RKO (cell line): ENCODE results near the gene TFPI.
A peak's percentile ranks its signal among the peaks of the same experiment; 100 is the strongest.
"Not testable (repeated sequence)": the region's sequence is repeated elsewhere in the genome, so short reads cannot be mapped to it uniquely, and the experiment has no call there.

Experiments
- DNase-seq: peaks from one replicate; pipeline ENCODE4 v3.0.0-alpha.2; 2016; ENCODE audit warnings: low spot score

TFPI gene

GRCh38 chr2:187528042-187528441 lies 26.2 kb downstream of the TFPI start:
- no peak for DNase-seq

- DNase-seq, result no peak
Measured at GRCh38 chr2:187527262-187527661, 27.0 kb downstream of the TFPI start.

GRCh38 chr2:187526792-187527191 lies 27.4 kb downstream of the TFPI start:
- DNase-seq, result no peak

GRCh38 chr2:187525163-187525900 lies 28.9 kb downstream of the TFPI start:
- no peak for DNase-seq

DNA sequence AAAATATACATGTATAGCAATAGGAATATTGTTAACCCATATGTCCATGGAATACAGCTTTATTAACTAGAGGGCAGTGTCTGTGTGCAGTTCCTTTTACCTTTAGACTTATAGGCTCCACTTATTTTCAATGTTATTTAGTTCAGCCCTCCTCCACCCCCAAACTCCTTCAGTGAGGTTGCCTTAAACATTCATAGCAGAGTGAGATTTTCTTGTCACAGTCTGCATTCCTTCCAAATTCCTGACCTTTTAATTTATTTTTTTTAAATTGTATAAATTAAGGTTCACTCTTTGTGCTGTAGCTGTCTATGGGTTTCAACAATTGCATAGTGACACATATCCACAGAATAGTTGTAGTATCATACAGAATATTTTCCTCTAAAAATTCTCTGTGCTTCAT lies 30.9 kb downstream of the TFPI start:
- no peak for DNase-seq

- DNase-seq, result no peak
Measured at GRCh38 chr2:187520121-187520624, 34.1 kb downstream of the TFPI start.

- DNase-seq, result no peak
Measured at GRCh38 chr2:187519419-187520120, 34.7 kb downstream of the TFPI start.

DNA sequence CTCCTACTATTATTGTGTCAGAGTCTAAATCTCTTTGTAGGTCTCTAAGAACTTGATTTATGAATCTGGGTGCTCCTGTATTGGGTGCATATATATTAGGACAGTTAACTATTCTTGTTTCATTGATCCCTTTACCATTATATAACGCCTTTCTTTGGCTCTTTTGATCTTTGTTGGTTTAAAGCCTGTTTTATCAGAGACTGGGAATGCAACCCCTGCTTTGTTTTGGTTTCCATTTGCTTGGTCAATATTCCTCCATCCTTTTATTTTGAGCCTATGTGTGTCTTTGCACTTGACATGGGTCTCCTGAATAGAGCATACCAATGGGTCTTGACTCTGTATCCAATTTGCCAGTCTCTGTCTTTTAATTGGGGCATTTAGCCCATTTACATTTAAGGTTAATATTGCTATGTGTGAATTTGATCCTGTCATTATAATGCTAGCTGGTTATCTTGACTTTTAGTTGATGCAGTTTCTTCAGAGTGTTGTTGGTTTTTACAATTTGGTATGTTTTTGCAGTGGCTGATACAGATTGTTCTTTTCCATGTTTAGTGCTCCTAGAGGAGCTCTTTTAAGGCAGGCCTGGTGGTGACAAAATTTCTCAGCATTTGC lies 36.4 kb downstream of the TFPI start:
- DNase-seq, result not testable (repeated sequence)

GRCh38 chr2:187516630-187517510 lies 37.4 kb downstream of the TFPI start:
- not testable (repeated sequence) for DNase-seq

DNA sequence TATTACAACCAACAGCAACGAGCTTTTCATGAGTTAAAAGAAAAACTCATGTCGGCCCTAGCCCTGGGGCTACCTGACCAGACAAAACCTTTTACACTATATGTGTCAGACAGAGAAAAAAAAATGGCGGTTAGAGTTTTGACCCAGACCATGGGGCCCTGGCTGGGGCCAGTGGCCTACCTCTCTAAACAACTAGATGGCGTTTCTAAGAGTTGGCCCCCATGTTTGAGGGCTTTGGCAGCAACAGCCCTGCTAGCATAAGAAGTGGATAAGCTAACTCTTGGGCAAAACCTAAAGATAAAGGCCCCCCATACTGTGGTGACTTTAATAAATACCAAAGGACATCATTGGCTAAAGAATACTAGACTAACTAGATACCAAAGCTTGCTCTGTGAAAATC lies 39.3 kb downstream of the TFPI start:
- no peak for DNase-seq

- DNase-seq, result not testable (repeated sequence)
Measured at GRCh38 chr2:187514235-187514829, 39.9 kb downstream of the TFPI start.

DNA sequence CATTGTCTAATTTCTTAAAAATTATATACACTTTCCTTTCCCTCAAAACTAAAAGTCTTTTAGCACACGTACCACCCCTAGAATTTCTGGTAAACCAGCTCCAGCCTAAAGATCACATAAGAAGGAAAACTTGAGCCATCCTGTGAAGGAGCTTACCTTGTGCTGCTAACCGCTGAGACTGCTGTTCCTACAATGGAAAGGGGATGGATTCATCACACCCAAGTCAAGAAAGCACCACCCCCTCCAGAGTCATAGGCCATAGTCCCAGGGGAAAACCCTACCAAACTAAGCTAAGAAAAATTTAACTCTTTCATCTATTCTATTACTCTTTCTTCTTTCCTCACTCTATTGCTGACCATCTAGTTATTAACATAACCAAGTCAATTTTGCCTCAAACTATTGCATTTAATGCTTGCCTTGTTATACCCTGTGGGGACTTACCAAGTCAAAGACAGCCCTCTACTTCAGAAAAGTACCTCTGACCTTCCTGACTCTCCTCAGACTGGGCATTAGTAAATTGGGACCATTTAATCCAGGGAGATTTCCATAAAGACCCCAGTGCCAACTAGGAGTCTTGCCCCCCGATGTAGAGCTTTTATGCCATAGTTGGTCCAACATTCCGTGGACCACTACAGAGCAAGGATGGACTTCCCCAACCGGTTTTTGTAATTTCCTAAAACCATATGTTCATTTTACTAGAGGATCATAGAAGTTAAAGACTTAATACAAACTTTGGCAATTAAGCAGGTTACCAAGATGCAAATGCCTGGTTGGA lies 40.6 kb downstream of the TFPI start:
- DNase-seq, result peak; percentile 8

- no peak for DNase-seq
Measured at GRCh38 chr2:187511356-187512315, 42.6 kb downstream of the TFPI start.

DNA sequence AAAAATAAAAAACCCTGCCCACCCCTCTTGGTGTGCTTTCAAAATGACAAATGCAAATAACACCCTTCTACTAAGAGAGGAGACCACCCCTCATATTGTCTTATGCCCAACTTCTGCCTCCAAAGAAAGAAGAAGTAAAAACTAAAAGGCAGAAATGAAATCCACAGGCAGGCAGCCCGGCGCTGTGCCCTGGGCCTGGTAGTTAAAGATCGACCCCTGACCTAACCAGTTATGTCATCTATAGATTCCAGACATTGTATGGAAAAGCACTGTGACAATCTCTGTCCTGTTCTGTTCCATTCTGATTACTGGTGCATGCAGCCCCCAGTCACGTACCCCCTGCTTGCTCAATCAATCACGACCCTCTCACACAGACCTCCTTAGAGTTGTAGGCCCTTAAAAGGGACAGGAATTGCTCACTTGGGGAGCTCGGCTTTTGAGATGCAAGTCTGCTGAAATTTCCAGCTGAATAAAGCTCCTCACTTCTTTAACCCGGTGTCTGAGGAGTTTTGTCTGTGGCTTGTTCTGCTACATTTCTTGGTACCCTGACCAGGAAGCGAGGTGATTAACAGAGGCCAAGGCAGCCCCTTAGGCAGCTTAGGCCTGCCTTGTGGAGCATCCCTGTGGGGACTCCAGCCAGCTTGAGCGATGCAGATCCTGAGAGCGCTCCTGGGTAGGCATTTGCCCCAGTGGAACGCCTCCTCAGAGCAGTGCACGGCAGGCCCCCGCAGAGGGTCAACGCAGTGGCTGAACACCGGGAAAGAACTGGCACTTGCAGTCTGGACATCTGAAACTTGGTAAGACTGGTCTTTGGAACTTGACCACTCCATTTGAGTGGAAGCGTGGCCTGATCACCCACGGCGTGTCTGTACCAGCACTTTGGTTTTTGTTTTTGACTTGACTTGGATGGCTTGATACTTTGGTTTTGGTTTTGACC lies 43.5 kb downstream of the TFPI start:
- not testable (repeated sequence) for DNase-seq

GRCh38 chr2:187509667-187510417 lies 44.4 kb downstream of the TFPI start:
- no peak for DNase-seq

DNA sequence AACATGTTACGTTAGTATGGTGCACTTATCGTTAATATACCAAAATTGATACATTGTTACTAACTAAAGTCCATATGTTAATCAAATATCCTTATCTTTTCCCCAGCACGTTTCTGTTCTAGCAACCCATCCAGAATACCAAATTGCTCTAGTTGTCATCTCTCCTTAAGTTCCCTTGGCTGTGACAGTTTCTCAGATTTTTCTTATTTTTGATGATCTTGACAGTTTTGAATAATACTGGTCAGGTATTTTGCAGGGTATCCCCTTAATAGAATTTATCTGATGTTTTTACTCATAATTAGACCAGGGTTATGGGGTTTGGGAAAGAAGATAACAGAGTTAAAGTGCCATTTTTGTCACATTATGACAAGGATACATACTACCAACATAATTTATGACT lies 47.8 kb downstream of the TFPI start:
- DNase-seq, result no peak

GRCh38 chr2:187505065-187505672 lies 49.1 kb downstream of the TFPI start:
- DNase-seq, result no peak
